Measurements from ENCODE around the gene JUP. TPM values are rescaled to one million over a fixed set of nuclear protein-coding genes. Genes with fewer than 3 reads are reported as not detected.

The JUP gene
- total and polyA plus RNA-seq, 2 of the 13 experiments (the other 11 are each of a cell fraction or from before 2014, with no cell fraction given), result 12.1 to 20.6 TPM

GRCh38 chr17:41810659-41811548 is 24.4 kb upstream of the JUP start (continued):
- no peak for TF ChIP-seq TBX2 (CRISPR knock-in tag; IDR thresholded peaks at IDR 0.05; ENCODE audit: borderline replicate concordance)
- TF ChIP-seq CENPBD1 (CRISPR knock-in tag; IDR thresholded peaks at IDR 0.05; ENCODE audit: borderline replicate concordance, low read depth), result no peak
- no peak for TF ChIP-seq NCOA1 (CRISPR knock-in tag; IDR thresholded peaks at IDR 0.05)
- TF ChIP-seq PHB2 (IDR thresholded peaks at IDR 0.05; ENCODE audit: partially characterized antibody), result no peak
- no peak for TF ChIP-seq E2F5 (CRISPR knock-in tag; conservative IDR thresholded peaks at IDR 0.05)
- no peak for TF ChIP-seq RFX5 (IDR thresholded peaks at IDR 0.05; ENCODE audit: low read depth, low read length)
- 0 out of 2 replicates have a peak, but pooled peaks have one; percentile 7 for TF ChIP-seq YEATS2 (CRISPR knock-in tag; IDR thresholded peaks at IDR 0.05; ENCODE audit: borderline replicate concordance)
- TF ChIP-seq ZNF784 (CRISPR knock-in tag; IDR thresholded peaks at IDR 0.05; ENCODE audit: borderline replicate concordance), result no peak
- no peak for TF ChIP-seq TFE3 (CRISPR knock-in tag; IDR thresholded peaks at IDR 0.05)
- TF ChIP-seq PHF20 (CRISPR knock-in tag; IDR thresholded peaks at IDR 0.05), result no peak
- no peak for TF ChIP-seq ZNF816 (CRISPR knock-in tag; IDR thresholded peaks at IDR 0.05; ENCODE audit: borderline replicate concordance)
- no peak for TF ChIP-seq SP4 (CRISPR knock-in tag; IDR thresholded peaks at IDR 0.05)
- TF ChIP-seq NFYC (CRISPR knock-in tag; IDR thresholded peaks at IDR 0.05), result no peak
- TF ChIP-seq TFDP2 (CRISPR knock-in tag; IDR thresholded peaks at IDR 0.05), result no peak
- no peak for TF ChIP-seq ZMYM2 (CRISPR knock-in tag; IDR thresholded peaks at IDR 0.05)
- no peak for TF ChIP-seq HNF1A (IDR thresholded peaks at IDR 0.05; ENCODE audit: low read depth)
- peak; percentile 7; the same call in 1 of the 2 replicates for TF ChIP-seq HNF1A (CRISPR knock-in tag; IDR thresholded peaks at IDR 0.05; ENCODE audit: borderline replicate concordance)
- TF ChIP-seq MLX (CRISPR knock-in tag; IDR thresholded peaks at IDR 0.05), result no peak
- no peak for TF ChIP-seq ZNF878 (CRISPR knock-in tag; IDR thresholded peaks at IDR 0.05)
